Esophagus muscularis mucosa (tissue), 4 donors: Measurements from ENCODE around the gene CACNB1. TPM values are rescaled to one million over a fixed set of nuclear protein-coding genes. Genes with fewer than 3 reads are reported as not detected.

Source experiments
- DNase-seq: peaks from one replicate; pipeline ENCODE4 v3.0.0-alpha.2; 2017; ENCODE audit errors: extremely low spot score
- H3K27ac ChIP-seq, 4 donors: fragments of 200-600 bp; sonication (generic); replicated peaks in 1 of 4; 1 replicate in 3 of 4; 2 replicates in 1 of 4; pipeline ENCODE4 v1.5.1; 2016 to 2019; ENCODE audit warnings: mild to moderate bottlenecking in 1 of 4
- H3K27me3 ChIP-seq, 4 donors: fragments of 200-600 bp; sonication (generic); one replicate each; pipeline versions ENCODE4 v1.5.1 to v1.6.0; 2016 to 2019
- H3K36me3 ChIP-seq, 4 donors: fragments of 200-600 bp; sonication (generic); one replicate each; pipeline ENCODE4 v1.5.1; 2016 to 2019
- H3K4me1 ChIP-seq, 4 donors: fragments of 200-600 bp; sonication (generic); one replicate each; pipeline ENCODE4 v1.5.1; 2016 to 2019
- H3K4me3 ChIP-seq, 4 donors: fragments of 200-600 bp; sonication (generic); 1 replicate in 2 of 4; 2 replicates in 2 of 4; pipeline ENCODE4 v1.5.1; 2016 to 2019; ENCODE audit warnings: mild to moderate bottlenecking in 4 of 4, moderate library complexity in 1 of 4
- H3K9me3 ChIP-seq, 4 donors: fragments of 200-600 bp; sonication (generic); 1 replicate in 3 of 4; 2 replicates in 1 of 4; pipeline ENCODE4 v1.5.1; 2016 to 2019
- EP300 ChIP-seq: sonication (generic); formaldehyde crosslinking; IDR thresholded peaks from one replicate; pipeline ENCODE4 v1.6.1; 2017; ENCODE audit warnings: antibody characterized with exemption
- POLR2A ChIP-seq: fragments of 450-650 bp; IDR thresholded peaks from one replicate; pipeline ENCODE4 v1.6.1; 2017; ENCODE audit warnings: antibody characterized with exemption, moderate library complexity, mild to moderate bottlenecking, low read depth
- POLR2AphosphoS5 ChIP-seq, 2 donors: sonication (generic); formaldehyde crosslinking; IDR thresholded peaks; one replicate each; pipeline ENCODE4 v1.6.1; 2017; ENCODE audit warnings: antibody characterized with exemption in 2 of 2
- WGBS: methylation state at CpG from one replicate; pipeline ENCODE4 v1.1.5; 2018; 5-methylcytosine and 5-hydroxymethylcytosine counted together
- intact Hi-C: fragments of 100-400 bp; cut with DNase I; formaldehyde crosslinking; loops from one replicate; pipeline ENCODE4 v1.15.1; 2023
- total RNA-seq, 4 donors: library from RNA; depleted of rRNA; stranded (reverse); fragments of >200 nt; gene quantifications; one replicate each; pipeline versions ENCODE4 v1.1.0 to v1.2.1, GENCODE V29; 2016
- TF ChIP-seq, protein P1 (sequence below), 3 experiments: fragments of 200-600 bp in 2 of 3; fragments of 450-650 bp in 1 of 3; sonication (generic) in 2 of 3; IDR thresholded peaks; one replicate each; pipeline ENCODE4 v1.5.1; 2017 to 2019; ENCODE audit warnings: antibody characterized with exemption in 3 of 3, mild to moderate bottlenecking in 2 of 3, moderate library complexity in 1 of 3

The CACNB1 gene
- total RNA-seq, 4 donors from 2014 or later = 3.1 to 8.0 (median 5.4) TPM

DNA sequence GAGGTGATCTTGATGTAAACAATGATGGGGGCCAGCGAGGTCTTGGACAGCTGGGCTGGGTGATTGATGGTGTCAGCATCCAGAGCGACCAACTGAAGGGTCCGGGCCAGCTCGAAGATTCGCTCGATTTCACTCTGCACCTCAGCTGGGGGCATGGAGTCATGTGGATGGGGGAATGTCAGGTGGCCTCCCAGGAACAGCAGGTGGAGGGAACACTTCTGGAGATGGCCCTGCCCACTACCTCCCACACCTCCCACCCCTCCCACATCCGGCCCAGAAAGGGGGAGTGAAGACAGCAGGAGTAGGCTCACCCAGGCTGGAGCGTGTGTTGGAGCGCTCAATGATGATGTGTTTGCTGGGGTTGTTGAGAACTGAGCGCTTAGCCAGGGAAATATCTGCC is 13.7 kb downstream of the CACNB1 start:
- Histone ChIP-seq H3K9me3 (no peaks in the 10 kb centered on the region), H3K4me3 (no peak overlapping the region), H3K36me3 (peaks cover 19 to 95% (median 78%) of the 10 kb centered on the region in 4 donors), H3K4me1 (no peaks in the 10 kb centered on the region), H3K27ac (no peak overlapping the region), H3K27me3 (no peaks in the 10 kb centered on the region)
- WGBS = 85% methylated on average over 10 of the region's 10 CpGs
- no peak for DNase-seq
- TF ChIP-seq, protein P1, sequence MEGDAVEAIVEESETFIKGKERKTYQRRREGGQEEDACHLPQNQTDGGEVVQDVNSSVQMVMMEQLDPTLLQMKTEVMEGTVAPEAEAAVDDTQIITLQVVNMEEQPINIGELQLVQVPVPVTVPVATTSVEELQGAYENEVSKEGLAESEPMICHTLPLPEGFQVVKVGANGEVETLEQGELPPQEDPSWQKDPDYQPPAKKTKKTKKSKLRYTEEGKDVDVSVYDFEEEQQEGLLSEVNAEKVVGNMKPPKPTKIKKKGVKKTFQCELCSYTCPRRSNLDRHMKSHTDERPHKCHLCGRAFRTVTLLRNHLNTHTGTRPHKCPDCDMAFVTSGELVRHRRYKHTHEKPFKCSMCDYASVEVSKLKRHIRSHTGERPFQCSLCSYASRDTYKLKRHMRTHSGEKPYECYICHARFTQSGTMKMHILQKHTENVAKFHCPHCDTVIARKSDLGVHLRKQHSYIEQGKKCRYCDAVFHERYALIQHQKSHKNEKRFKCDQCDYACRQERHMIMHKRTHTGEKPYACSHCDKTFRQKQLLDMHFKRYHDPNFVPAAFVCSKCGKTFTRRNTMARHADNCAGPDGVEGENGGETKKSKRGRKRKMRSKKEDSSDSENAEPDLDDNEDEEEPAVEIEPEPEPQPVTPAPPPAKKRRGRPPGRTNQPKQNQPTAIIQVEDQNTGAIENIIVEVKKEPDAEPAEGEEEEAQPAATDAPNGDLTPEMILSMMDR (IDR thresholded peaks at IDR 0.05) = no peak
- TF ChIP-seq EP300 (no peak), POLR2A (no peak), POLR2AphosphoS5 (IDR thresholded peaks at IDR 0.05) (no peak)
- intact Hi-C loops = no loop called here

DNA sequence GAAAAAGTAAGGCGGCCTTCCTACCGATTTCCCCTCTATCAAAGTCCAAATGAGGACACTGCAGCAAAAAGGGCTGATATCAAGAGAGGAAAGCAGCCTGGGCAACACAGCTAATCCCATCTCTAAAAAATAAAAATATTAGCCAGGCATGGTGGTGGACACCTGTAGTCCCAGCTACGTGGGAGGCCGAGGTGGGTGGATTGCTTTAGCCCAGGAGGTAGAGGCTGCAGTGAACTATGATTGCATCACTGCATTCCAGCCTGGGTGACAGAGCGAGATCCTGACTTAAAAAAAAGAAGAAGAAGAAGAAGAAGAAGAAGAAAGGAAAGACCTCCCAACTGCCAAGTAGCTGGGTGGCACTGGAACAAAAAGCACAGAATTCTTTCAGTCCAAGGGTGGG is 14.4 kb downstream of the CACNB1 start:
- H3K36me3 ChIP-seq = peaks cover 19 to 93% (median 72%) of the 10 kb centered on the region in 4 donors
- H3K4me1 ChIP-seq = no peaks in the 10 kb centered on the region
- intact Hi-C loops = no loop called here
- H3K9me3 ChIP-seq = no peaks in the 10 kb centered on the region
- 84% methylated on average over 5 of the region's 5 CpGs for WGBS
- no peaks in the 10 kb centered on the region for H3K27me3 ChIP-seq
- DNase-seq = no peak
- TF ChIP-seq POLR2AphosphoS5 (IDR thresholded peaks at IDR 0.05) (no peak), POLR2A (no peak), EP300 (no peak)
- TF ChIP-seq, protein P1 (IDR thresholded peaks at IDR 0.05) = no peak
- no peak overlapping the region for H3K27ac ChIP-seq
- no peak overlapping the region for H3K4me3 ChIP-seq

DNA sequence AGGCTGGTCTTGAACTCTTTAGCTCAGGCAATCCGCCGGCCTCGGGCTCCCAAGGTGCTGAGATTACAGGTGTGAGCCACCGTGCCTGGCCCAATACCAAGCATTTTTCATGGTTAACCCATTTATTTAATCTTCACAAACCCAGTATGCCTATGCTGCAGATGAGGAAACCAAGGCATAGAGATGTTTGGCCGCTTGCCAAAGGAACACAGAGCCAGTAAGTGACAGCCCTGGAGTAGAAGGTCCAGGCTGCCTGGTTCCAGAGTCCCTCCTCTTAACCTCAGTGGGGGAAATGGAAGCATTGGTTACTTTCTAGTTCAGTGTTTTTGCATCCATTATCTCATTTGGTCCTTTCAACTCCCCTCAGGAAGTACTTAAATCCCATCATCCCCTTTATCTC is 16.2 kb downstream of the CACNB1 start:
- intact Hi-C loops = no loop called here
- TF ChIP-seq POLR2AphosphoS5 (IDR thresholded peaks at IDR 0.05) = no peak
- TF ChIP-seq, protein P1 (IDR thresholded peaks at IDR 0.05) = no peak
- TF ChIP-seq POLR2A = no peak
- no peak for TF ChIP-seq EP300
- H3K36me3 ChIP-seq = peaks cover 29 to 93% (median 69%) of the 10 kb centered on the region in 4 donors
- WGBS = 90% methylated on average over 5 of the region's 5 CpGs
- H3K4me3 ChIP-seq = no peak overlapping the region
- no peak for DNase-seq
- no peaks in the 10 kb centered on the region for H3K9me3 ChIP-seq
- H3K27ac ChIP-seq = no peak overlapping the region
- H3K27me3 ChIP-seq = no peaks in the 10 kb centered on the region
- H3K4me1 ChIP-seq = no peaks in the 10 kb centered on the region

DNA sequence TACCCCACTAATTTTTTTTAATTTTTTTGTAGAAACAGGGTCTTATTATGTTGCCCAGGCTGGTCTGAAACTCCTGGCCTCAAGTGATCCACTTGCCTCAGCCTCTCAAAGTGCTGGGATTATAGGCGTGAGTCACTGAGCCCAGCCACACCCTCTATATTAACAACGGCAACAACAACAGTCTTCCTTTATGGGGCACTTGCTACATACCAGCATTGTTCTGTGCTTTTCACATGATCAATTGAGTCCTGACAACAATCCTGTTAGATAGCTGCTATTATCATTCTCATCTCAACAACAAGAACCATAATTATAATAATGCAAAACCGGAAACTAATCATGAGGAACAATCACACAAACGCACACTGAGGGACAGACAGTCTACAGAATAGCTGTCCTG is 18.9 kb downstream of the CACNB1 start:
- WGBS = 80% methylated on average over 4 of the region's 4 CpGs
- H3K27me3 ChIP-seq = no peaks in the 10 kb centered on the region
- TF ChIP-seq POLR2AphosphoS5 (IDR thresholded peaks at IDR 0.05) (no peak), POLR2A (no peak), EP300 (no peak)
- TF ChIP-seq, protein P1 (IDR thresholded peaks at IDR 0.05) = no peak
- no peak overlapping the region for H3K27ac ChIP-seq
- peaks cover 18 to 77% (median 47%) of the 10 kb centered on the region in 4 donors for H3K36me3 ChIP-seq
- no peak overlapping the region for H3K4me3 ChIP-seq
- intact Hi-C loops = loop anchor here (5.0 kb wide), 1 partner anchor 196 kb away; no protein-coding TSS in a partner anchor
- H3K4me1 ChIP-seq = peaks cover 0 to 16% (median 9%) of the 10 kb centered on the region in 4 donors
- H3K9me3 ChIP-seq = no peaks in the 10 kb centered on the region
- no peak for DNase-seq

DNA sequence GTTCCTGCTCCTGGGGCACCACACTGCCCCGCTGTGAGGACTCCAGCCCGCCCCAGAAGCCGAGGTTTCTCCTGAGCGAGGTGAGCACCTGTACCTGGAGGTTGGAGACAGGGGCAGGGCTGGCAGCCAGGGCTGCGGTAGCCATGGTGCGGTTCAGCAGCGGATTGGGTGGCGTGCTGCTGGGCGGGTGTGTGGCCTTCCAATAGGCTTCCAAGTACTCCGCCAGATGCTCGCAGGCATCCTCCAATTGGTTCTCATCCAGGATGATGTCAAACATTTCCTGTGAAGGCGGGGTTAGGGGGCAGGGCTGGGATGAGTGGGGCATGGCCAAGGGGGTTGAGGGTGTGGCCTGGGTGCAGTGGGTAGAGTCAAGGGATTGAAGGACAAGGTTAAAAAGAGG is 20.2 kb downstream of the CACNB1 start:
- WGBS = 87% methylated on average over 8 of the region's 12 CpGs
- Histone ChIP-seq H3K27ac (no peak overlapping the region), H3K4me1 (peaks cover 0 to 16% (median 9%) of the 10 kb centered on the region in 4 donors), H3K27me3 (peaks cover 0 to 2% (median 0%) of the 10 kb centered on the region in 4 donors), H3K36me3 (peaks cover 18 to 65% (median 37%) of the 10 kb centered on the region in 4 donors), H3K9me3 (no peaks in the 10 kb centered on the region), H3K4me3 (no peak overlapping the region)
- TF ChIP-seq EP300 (no peak), POLR2A (no peak), POLR2AphosphoS5 (IDR thresholded peaks at IDR 0.05) (no peak)
- TF ChIP-seq, protein P1 (IDR thresholded peaks at IDR 0.05) = no peak
- intact Hi-C loops = loop anchor here (5.0 kb wide), 1 partner anchor 195 kb away; no protein-coding TSS in a partner anchor
- DNase-seq = no peak
